GM19328 (cell line): Measurements from ENCODE around the gene PGRMC2.
A peak's percentile ranks its signal among the peaks of the same experiment; 100 is the strongest.

Experiments used
- ATAC-seq: cut with Tn5 transposase; IDR thresholded peaks from one replicate; pipeline ENCODE4 v1.9.1; 2021; ENCODE audit warnings: mild to moderate bottlenecking, moderate library complexity; ENCODE audit not compliant: unreplicated experiment

Gene PGRMC2

DNA sequence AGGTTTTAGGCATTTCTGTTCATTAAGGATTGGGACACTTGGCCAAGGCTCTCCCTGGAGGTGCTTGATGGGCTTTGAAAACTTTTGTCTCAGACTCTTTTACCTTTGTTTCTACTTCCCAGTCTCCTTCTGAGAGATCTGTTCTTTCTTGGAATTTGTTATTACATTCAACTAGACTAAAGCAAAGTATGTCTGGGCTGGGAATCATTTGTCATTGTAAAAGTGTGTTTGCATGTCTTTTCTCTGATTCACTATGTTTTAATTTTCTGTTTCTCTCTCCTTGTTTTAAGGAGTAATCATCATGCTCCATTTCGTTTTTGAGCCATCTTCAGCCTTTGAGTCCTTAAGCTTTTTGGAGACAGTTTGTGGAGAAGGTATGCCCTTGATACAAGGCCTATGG, 12.2 kb upstream of the PGRMC2 start:
- ATAC-seq = no peak

- no peak for ATAC-seq
Observed at GRCh38 chr4:128298852-128299251, 11.2 kb upstream of the PGRMC2 start.

DNA sequence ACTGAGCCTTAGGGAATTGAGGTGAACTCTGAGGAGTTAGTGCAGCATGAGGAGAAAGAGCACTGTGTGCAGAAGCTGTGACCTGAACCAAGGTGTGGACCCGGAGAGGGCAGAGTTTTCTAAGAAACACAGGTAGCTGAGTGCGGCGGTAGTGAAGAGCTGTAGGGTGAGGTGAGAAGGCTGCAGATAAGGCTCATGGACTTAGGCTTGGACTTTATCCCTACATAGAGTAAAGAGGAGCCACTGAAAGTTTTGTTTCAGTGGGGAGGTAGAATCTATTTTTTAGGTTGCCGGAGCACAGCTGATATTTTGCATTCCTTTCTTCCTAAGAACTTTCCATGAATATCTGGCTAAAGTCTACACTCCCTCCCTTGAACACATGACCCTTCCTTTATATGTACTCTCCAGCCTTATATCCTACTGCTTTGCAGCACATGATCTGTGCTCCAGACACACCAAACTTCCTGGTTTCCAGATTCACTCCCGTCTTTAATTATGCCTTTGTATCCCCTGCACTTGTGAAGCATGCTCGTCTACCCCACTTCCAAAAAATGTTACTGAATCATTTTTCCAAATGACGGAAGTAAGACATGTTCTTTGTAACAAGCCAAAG, 10.6 kb upstream of the PGRMC2 start:
- no peak for ATAC-seq

- ATAC-seq = no peak
Observed at GRCh38 chr4:128295255-128295654, 7.6 kb upstream of the PGRMC2 start.

GRCh38 chr4:128294464-128294863, 6.9 kb upstream of the PGRMC2 start:
- no peak for ATAC-seq

DNA sequence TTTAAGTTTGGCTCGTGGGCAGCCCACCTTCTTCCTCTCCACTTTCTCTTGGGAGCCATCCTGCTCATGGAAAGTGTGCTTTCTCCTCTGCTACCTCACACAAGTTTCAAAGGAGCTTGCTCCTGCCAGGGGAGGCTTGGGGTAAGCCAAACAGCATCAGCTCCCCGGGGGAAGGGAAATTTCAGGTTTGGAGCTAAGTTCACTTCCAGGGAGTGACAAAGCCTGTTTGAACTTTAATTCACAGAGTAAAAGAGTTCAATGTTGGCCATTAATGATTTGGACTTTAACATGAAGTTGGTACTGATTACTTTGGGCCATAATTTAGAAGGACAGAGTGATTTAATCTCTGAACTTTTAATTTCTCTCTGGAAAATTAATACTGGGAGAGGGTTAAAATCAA, 4.7 kb upstream of the PGRMC2 start:
- ATAC-seq = no peak

DNA sequence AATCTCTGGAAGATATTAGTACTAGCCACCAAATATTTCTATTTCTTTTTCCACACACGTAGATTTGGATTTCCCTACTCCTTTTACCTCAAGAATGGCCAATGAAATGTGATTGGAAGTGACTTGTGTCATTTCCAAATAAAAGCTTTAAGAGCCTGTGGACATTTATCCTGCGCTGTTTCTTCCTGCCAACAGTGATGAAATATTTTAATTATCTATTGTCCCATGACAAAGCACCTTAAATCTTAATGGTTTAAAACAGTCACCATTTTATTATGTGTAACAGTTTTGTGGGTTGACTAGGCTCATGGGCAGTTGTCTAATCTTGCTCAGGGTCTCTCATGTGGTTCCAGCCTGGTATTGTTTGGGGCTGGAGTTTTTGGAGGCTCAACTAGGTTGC, 3.5 kb upstream of the PGRMC2 start:
- ATAC-seq = no peak

GRCh38 chr4:128290526-128290925, 2.9 kb upstream of the PGRMC2 start:
- no peak for ATAC-seq

GRCh38 chr4:128289523-128290158, 2.0 kb upstream of the PGRMC2 start:
- ATAC-seq = no peak

DNA sequence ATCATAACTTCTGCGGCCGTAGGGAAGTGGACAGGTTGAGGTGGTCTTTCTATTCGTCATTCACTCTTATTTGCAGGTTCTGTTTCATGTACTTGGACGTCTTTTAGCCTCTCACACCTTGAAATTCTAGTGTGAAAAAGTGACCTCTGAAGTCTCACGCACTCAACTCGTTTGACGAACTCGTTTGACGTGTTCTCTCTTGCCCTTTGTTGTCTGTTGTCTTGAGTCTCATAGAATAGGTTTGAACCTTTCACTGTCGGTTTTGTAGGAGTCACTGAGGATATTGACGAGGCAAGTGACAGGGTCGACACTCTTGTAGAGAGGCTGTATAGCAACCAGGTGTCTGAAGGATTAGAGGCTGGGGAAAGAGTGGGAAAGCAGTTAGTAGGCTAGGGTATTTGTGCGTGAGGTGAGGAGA, 1.1 kb upstream of the PGRMC2 start:
- no peak for ATAC-seq

GRCh38 chr4:128287871-128288688, 467 bp upstream of the PGRMC2 start:
- peak; percentile 83 for ATAC-seq

DNA sequence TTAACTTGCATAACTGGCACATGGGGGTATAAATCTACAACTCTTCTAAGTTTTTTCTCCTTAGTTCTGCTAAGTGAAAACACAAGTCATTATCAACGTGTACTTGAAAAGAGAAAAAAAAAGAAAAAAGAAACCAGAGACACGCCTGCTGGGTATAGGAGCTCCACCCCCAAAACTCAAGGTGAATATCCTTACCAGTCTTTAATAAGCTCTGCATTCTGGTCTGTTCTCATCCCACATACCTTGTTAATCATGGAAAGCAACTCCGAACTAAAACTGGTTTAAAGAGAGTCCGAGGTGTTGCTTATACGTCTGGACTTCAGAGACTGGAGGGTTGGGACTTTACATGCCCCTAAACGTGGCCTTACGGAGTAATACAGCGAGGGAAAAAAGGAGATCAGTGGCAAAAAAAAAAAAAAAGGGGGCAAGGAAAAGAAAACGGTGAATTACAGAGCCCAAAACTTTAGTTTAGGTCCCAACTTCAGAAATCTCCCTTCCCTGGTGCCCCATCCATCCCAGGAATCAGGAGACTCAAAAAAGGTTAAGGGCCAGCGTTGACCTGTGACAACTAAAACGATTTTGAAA, 1.0 kb downstream of the PGRMC2 start:
- no peak for ATAC-seq

DNA sequence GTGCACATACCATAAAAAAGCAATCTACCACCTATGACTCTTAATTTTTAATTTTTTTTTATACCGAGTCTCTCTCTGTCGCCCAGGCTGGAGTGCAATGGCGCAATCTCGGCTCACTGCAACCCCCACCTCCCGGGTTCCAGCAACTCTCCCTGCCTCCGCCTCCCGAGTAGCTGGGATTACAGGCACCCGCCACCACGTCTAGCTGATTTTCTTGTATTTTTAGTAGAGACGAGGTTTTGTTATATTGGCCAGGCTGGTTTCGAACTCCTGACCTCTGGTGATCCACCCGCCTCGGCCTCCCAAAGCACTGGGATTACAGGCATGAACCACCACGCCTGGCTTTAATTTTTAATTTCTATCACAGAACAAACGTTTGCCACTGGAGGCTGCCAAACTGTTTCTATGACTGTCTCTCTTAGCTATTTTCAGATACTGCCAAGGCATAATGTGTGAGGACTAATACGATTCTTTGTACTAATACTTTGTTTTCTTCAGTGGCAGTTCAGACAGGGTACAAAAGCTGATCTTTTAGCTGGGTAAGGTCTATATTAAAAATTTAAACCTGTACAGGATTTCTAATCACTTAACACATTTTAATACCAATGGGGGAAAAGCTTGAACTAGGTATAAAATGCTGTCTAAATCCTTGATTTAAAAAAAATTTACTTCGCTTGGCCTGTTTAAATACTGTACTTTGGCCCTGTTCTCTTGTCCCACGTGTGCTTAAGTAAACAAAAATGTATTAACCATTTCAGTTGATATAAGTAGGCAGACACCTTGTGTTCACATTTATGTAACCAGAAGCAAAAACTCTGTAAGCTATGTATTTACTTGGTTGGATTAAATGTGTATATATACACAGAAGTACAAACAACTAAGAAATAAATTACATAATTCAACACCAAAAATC, 2.3 kb downstream of the PGRMC2 start:
- no peak for ATAC-seq

DNA sequence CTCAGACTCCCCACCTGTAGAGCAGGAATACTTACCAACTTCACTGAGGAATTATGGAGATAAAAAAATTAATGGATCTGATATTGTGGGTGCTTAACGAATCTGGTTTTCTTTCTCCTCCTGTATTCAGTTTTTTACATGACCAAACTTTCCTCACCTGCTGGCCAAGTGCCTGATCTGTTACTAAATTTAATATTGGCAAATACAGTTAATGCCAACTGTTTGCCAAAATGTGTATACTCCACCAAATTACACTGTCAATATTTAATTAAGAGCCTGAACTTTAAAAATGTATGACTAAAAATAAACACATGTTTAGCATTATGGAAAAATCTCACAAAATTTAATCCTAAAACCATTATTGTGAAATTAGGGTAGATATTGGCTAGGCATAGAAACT, 3.3 kb downstream of the PGRMC2 start:
- ATAC-seq = no peak

DNA sequence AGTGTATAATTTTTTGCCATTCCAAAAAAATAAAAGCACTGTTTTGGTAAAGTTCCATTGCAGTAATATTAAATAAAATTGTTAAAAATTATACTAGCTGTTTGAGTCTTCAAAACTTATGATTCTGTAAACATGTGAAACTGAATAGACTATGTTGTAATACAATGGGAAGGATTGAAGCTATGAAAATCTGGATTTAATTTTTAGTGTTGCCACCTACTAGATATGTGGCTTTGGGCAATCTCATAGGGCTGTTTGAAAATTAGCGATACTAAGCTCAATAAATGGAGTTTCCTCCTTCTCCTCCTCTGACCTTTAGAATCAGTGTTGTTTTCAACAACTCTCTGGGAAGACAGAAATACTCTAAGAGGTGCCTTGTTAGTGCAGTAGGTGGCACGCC, 4.5 kb downstream of the PGRMC2 start:
- no peak for ATAC-seq

- no peak for ATAC-seq
Observed at GRCh38 chr4:128282516-128282915, 5.1 kb downstream of the PGRMC2 start.

DNA sequence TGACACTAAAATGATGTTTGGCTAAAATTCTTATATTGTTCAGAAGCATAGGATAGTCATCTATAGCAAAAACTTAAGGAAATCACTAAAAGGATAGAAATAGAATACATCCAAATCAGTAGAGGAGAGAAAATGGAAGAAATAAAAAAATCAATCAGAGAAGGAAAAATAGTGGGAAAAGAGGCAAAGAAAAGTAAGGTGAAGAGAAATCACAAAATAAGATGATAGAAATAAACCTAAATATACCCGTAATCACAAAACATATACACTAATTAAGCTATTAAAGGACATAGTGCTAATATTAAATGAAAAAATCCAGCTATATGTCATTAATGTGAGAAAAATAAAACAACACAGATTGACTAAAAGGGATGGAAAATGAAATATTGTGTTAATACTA, 6.3 kb downstream of the PGRMC2 start:
- no peak for ATAC-seq

DNA sequence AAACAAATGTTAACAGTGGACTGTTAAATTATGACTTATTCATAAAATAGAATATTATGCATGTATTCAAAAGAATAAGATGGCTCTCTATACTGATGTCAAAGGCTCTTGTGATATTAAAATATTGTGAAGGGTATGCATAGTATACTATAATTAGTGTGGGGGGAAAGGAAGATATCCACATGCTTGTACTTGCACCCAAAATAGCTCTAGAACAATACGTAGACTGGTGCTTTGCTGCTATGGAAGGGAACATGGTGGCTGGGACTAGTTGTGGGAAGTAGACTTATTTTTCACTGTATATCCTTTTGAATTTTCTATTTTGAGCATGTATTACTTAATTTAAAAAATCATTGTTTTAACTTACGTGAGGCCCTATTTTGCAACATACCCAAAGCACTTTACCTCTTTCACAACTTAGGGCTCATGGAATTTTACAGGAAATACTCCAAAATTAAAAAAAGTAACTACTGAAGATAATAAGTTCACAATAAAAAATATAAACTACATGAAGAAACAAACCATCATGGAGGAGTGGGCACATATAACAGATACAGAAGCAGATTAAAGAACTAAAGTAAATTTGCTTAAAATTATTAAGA, 7.9 kb downstream of the PGRMC2 start:
- ATAC-seq = no peak

- no peak for ATAC-seq
Observed at GRCh38 chr4:128277856-128278255, 9.8 kb downstream of the PGRMC2 start.

DNA sequence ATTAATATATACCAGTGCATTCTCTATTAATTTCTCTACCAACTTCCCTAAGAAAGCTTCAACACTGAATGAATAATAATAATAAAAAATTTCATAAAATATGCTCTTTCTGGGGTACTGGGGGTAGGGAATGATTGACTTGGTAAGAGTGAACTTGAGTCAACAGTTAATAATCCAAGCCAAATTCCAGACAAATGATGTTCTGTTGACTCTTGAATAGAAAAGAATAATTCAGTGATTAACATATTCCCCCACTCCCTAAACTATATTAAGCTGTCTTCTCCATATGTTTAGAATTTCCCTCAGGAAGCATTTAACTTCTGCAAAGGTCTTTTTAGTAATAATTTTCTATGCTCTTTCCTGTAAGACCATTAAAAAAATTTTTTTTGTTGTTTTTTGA, 12.3 kb downstream of the PGRMC2 start:
- no peak for ATAC-seq
